Hepatocyte (in vitro differentiated cells): ENCODE data around the gene TCF7L2. TPM values are rescaled to one million over a fixed set of nuclear protein-coding genes. Genes with fewer than 3 reads are reported as not detected.

Source experiments
- DNase-seq: peaks from one replicate; pipeline ENCODE4 v3.0.0-alpha.2; 2016; ENCODE audit warnings: low spot score
- H2AFZ ChIP-seq: fragments of 200-600 bp; sonication (generic); 2 replicates; pipeline ENCODE4 v1.6.0; 2016; ENCODE audit warnings: antibody characterized with exemption, mild to moderate bottlenecking
- H3K27ac ChIP-seq: fragments of 200-600 bp; sonication (generic); 2 replicates; pipeline ENCODE4 v1.5.1; 2016; ENCODE audit warnings: mild to moderate bottlenecking
- H3K27me3 ChIP-seq: fragments of 200-600 bp; sonication (generic); 2 replicates; pipeline ENCODE4 v1.6.1; 2016
- H3K36me3 ChIP-seq: fragments of 200-600 bp; sonication (generic); replicated peaks from 2 replicates; pipeline ENCODE4 v1.5.1; 2016; ENCODE audit warnings: low read depth; ENCODE audit not compliant: insufficient read depth
- H3K4me1 ChIP-seq: fragments of 200-600 bp; sonication (generic); 2 replicates; pipeline ENCODE4 v1.5.1; 2016; ENCODE audit warnings: mild to moderate bottlenecking, moderate library complexity; ENCODE audit not compliant: insufficient read depth
- H3K4me2 ChIP-seq: fragments of 200-600 bp; sonication (generic); 2 replicates; pipeline ENCODE4 v1.6.0; 2016
- H3K4me3 ChIP-seq: fragments of 200-600 bp; sonication (generic); 2 replicates; pipeline ENCODE4 v1.5.1; 2016; ENCODE audit warnings: mild to moderate bottlenecking
- H3K79me2 ChIP-seq: fragments of 200-600 bp; sonication (generic); 2 replicates; pipeline ENCODE4 v1.6.0; 2017; ENCODE audit warnings: mild to moderate bottlenecking
- H3K9me2 ChIP-seq: fragments of 200-600 bp; sonication (generic); replicated peaks from 2 replicates; pipeline ENCODE4 v1.6.0; 2017; ENCODE audit warnings: mild to moderate bottlenecking; ENCODE audit not compliant: insufficient read depth
- H3K9me3 ChIP-seq: fragments of 200-600 bp; sonication (generic); 2 replicates; pipeline ENCODE4 v1.5.1; 2016; ENCODE audit warnings: low read depth, mild to moderate bottlenecking
- H4K20me1 ChIP-seq: fragments of 200-600 bp; sonication (generic); 2 replicates; pipeline ENCODE4 v1.6.0; 2016; ENCODE audit warnings: mild to moderate bottlenecking; ENCODE audit not compliant: insufficient read depth, poor library complexity, severe bottlenecking
- EZH2 ChIP-seq: fragments of 200-600 bp; sonication (generic); IDR thresholded peaks from 2 replicates; pipeline ENCODE4 v1.6.1; 2016; ENCODE audit warnings: antibody characterized with exemption, mild to moderate bottlenecking, borderline replicate concordance
- EZH2phosphoT487 ChIP-seq: fragments of 200-600 bp; sonication (generic); IDR thresholded peaks from one replicate; pipeline ENCODE4 v1.6.1; 2018; ENCODE audit warnings: antibody characterized with exemption, mild to moderate bottlenecking, low read depth, moderate library complexity; ENCODE audit not compliant: unreplicated experiment, severe bottlenecking
- WGBS: methylation state at CpG from one replicate; pipeline ENCODE4 v1.1.6; 2016; ENCODE audit warnings: low lambda C conversion rate; ENCODE audit errors: missing lambda C conversion rate; 5-methylcytosine and 5-hydroxymethylcytosine counted together
- polyA plus RNA-seq: library from polyadenylated mRNA; unstranded; fragments of >200 nt; fragmentation: Nextera tagmentation; extraction: Ambion mirVana; gene quantifications from 2 replicates; pipeline ENCODE4 v1.2.1, GENCODE V29; 2016
- total RNA-seq: library from RNA; depleted of rRNA; stranded (reverse); fragments of >200 nt; gene quantifications from 2 replicates; pipeline ENCODE4 v1.2.3, GENCODE V29; 2014
- TF ChIP-seq, protein P1 (sequence below): fragments of 200-600 bp; sonication (generic); IDR thresholded peaks from 2 replicates; pipeline ENCODE4 v1.5.1; 2016; ENCODE audit warnings: antibody characterized with exemption, mild to moderate bottlenecking; ENCODE audit not compliant: poor library complexity

Gene TCF7L2
- total and polyA plus RNA-seq, 2 experiments from 2014 or later = 14.8 to 28.8 TPM

DNA sequence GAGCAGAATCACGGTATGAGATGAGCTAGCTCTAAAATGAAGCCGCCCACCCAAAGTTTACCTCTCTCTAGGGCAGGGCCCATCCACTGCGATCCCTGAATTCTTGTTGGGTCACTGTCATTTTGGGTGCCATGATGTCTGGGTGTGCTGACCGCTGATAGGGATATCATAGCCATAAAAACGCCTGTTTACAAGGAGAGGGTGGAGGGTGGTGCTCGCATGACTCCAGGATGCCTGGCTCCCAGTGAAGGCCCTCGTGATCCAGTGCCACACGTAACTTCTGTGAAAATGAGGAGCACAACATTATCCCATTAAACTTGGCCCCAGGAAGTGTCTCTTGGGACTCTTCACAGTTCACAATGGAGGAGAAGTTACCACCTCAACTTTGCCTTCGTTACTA is 139.5 kb downstream of the TCF7L2 start:
- H3K27ac ChIP-seq = peak overlapping the region; percentile 42
- peaks cover 3% of the 10 kb centered on the region for H4K20me1 ChIP-seq
- no peak overlapping the region for H3K4me3 ChIP-seq
- no peaks in the 10 kb centered on the region for H3K9me2 ChIP-seq
- peaks cover 46% of the 10 kb centered on the region for H3K4me1 ChIP-seq
- H3K9me3 ChIP-seq = no peaks in the 10 kb centered on the region
- no peak for DNase-seq
- H3K79me2 ChIP-seq = peaks cover 61% of the 10 kb centered on the region
- H3K4me2 ChIP-seq = no peak overlapping the region
- H3K27me3 ChIP-seq = no peaks in the 10 kb centered on the region
- 82% methylated on average over 9 of the region's 9 CpGs for WGBS
- TF ChIP-seq, protein P1, sequence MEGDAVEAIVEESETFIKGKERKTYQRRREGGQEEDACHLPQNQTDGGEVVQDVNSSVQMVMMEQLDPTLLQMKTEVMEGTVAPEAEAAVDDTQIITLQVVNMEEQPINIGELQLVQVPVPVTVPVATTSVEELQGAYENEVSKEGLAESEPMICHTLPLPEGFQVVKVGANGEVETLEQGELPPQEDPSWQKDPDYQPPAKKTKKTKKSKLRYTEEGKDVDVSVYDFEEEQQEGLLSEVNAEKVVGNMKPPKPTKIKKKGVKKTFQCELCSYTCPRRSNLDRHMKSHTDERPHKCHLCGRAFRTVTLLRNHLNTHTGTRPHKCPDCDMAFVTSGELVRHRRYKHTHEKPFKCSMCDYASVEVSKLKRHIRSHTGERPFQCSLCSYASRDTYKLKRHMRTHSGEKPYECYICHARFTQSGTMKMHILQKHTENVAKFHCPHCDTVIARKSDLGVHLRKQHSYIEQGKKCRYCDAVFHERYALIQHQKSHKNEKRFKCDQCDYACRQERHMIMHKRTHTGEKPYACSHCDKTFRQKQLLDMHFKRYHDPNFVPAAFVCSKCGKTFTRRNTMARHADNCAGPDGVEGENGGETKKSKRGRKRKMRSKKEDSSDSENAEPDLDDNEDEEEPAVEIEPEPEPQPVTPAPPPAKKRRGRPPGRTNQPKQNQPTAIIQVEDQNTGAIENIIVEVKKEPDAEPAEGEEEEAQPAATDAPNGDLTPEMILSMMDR = no peak
- TF ChIP-seq EZH2 (no peak), EZH2phosphoT487 (no peak)
- H3K36me3 ChIP-seq = no peaks in the 10 kb centered on the region
- H2AFZ ChIP-seq = no peak overlapping the region

DNA sequence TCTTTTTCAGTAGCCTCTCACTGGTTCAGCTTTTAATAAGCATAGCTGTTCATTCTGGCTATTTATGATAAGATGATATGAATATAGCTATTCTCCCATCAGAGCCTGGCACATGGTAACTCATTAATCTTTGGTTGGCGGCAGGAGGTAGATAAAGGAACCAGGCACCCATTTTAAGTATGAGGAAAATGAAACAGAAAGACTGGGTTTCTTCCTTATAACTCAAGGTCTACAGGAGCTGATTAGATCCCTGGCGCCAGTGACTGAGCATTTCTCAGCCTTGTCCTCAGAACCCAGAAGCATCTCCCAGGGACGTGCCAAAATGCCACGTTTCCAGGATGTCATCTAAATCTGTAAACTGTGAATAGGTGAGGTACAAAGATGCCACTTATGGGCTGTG is 141.9 kb downstream of the TCF7L2 start:
- Histone ChIP-seq H3K4me1 (peaks cover 43% of the 10 kb centered on the region), H3K4me3 (no peak overlapping the region), H2AFZ (no peak overlapping the region), H3K27me3 (no peaks in the 10 kb centered on the region), H3K9me2 (no peaks in the 10 kb centered on the region), H4K20me1 (peaks cover 3% of the 10 kb centered on the region), H3K79me2 (peaks cover 61% of the 10 kb centered on the region), H3K36me3 (no peaks in the 10 kb centered on the region), H3K9me3 (no peaks in the 10 kb centered on the region), H3K27ac (peak overlapping the region; percentile 95), H3K4me2 (no peak overlapping the region)
- 90% methylated on average over 4 of the region's 4 CpGs for WGBS
- TF ChIP-seq, protein P1 = no peak
- no peak for TF ChIP-seq EZH2phosphoT487
- TF ChIP-seq EZH2 = no peak
- DNase-seq = no peak

DNA sequence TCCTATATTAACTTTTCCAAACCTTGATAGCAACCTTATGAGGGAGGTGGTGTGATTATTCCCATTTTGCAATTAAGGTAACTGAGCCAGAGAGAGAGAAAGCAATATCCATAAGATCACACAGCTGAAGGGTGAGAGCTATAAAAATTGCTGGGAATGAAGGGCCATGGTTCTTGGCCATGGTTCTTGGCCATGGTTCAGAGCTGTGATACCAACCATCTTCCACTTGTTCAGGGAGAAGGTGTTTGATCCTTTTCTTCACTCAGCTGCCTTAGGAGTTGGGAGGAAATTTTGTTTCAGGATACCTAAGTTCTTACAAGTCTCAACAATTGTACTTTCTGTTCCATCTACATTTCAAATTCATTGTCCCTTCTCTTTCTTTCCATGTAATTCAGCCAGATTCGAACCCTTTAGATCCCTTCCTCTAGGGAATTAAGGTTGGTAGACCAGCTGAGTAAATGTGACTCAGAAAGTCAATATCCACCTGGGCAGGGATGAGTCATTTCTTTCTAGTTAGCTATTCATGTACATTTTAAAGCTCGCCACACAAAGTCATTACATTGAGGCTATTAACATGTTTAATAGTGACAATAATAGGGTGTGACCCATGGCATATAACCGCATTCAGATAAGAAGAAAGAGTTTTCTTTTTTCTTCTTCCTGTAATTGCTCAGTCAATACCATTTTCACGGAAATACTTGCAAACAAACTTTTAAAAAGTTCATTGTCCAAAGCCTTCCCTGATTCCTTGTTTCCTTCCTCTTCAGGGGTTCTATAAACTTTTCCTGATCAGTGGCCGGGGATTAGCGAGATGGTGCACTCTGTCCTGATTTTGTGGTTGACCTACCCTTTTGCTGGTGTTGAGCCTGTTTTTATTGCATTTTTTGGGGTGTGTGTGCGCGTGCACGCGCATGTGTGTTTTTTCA is 143.4 kb downstream of the TCF7L2 start:
- peaks cover 70% of the 10 kb centered on the region for H3K79me2 ChIP-seq
- H3K9me2 ChIP-seq = no peaks in the 10 kb centered on the region
- H3K4me3 ChIP-seq = no peak overlapping the region
- TF ChIP-seq, protein P1 = no peak
- TF ChIP-seq EZH2 (no peak), EZH2phosphoT487 (no peak)
- H2AFZ ChIP-seq = no peak overlapping the region
- DNase-seq = peak; percentile 78
- no peaks in the 10 kb centered on the region for H3K9me3 ChIP-seq
- peak overlapping the region; percentile 95 for H3K27ac ChIP-seq
- H3K36me3 ChIP-seq = no peaks in the 10 kb centered on the region
- peaks cover 3% of the 10 kb centered on the region for H4K20me1 ChIP-seq
- peaks cover 31% of the 10 kb centered on the region for H3K4me1 ChIP-seq
- H3K27me3 ChIP-seq = no peaks in the 10 kb centered on the region
- WGBS = 56% methylated on average over 10 of the region's 10 CpGs
- peak overlapping the region; percentile 10 for H3K4me2 ChIP-seq
